ENCODE results near the gene TDRD9.

Gene TDRD9

GRCh38 chr14:103935102-103935501 is 6.8 kb downstream of the TDRD9 start:
- Histone ChIP-seq H3K27me3 (ENCODE audit: control insufficient read depth, insufficient read depth, low read length) (no peaks in the 10 kb centered on the region), H3K9me3 (ENCODE audit: control insufficient read depth, insufficient read depth, low read length) (no peaks in the 10 kb centered on the region), H3K4me1 (ENCODE audit: control insufficient read depth, insufficient read depth, low read length) (no peaks in the 10 kb centered on the region), H3K36me3 (ENCODE audit: control insufficient read depth, insufficient read depth, low read length) (no peaks in the 10 kb centered on the region), H3K4me3 (ENCODE audit: low read depth, low read length) (no peak overlapping the region), H3K9ac (ENCODE audit: low read depth, low read length) (no peak overlapping the region)

- no peaks in the 10 kb centered on the region for H3K36me3 ChIP-seq (ENCODE audit: control insufficient read depth, insufficient read depth, low read length)
- H3K4me1 ChIP-seq (ENCODE audit: control insufficient read depth, insufficient read depth, low read length), result no peaks in the 10 kb centered on the region
- H3K4me3 ChIP-seq (ENCODE audit: low read depth, low read length), result no peak overlapping the region
- no peaks in the 10 kb centered on the region for H3K27me3 ChIP-seq (ENCODE audit: control insufficient read depth, insufficient read depth, low read length)
- no peak overlapping the region for H3K9ac ChIP-seq (ENCODE audit: low read depth, low read length)
- no peaks in the 10 kb centered on the region for H3K9me3 ChIP-seq (ENCODE audit: control insufficient read depth, insufficient read depth, low read length)
These were observed 13.2 kb downstream of the TDRD9 start for GRCh38 chr14:103941462-103941861.

GRCh38 chr14:103941973-103942736 is 13.9 kb downstream of the TDRD9 start, which contains the start of gene RD3L:
TSS of gene RD3L (minus strand) at chr14:103942529. CDS start at chr14:103941695, 834 bp downstream.
- no peak within 1 kb of the TSS for H3K9ac ChIP-seq (ENCODE audit: low read depth, low read length)
- peaks cover 3% of the 10 kb centered on the region for H3K9me3 ChIP-seq (ENCODE audit: control insufficient read depth, insufficient read depth, low read length)
- H3K4me1 ChIP-seq (ENCODE audit: control insufficient read depth, insufficient read depth, low read length), result no peaks in the 10 kb centered on the region
- H3K36me3 ChIP-seq (ENCODE audit: control insufficient read depth, insufficient read depth, low read length), result no peaks in the 10 kb centered on the region
- H3K27me3 ChIP-seq (ENCODE audit: control insufficient read depth, insufficient read depth, low read length), result no peaks in the 10 kb centered on the region
- H3K4me3 ChIP-seq (ENCODE audit: low read depth, low read length), result no peak within 1 kb of the TSS

DNA sequence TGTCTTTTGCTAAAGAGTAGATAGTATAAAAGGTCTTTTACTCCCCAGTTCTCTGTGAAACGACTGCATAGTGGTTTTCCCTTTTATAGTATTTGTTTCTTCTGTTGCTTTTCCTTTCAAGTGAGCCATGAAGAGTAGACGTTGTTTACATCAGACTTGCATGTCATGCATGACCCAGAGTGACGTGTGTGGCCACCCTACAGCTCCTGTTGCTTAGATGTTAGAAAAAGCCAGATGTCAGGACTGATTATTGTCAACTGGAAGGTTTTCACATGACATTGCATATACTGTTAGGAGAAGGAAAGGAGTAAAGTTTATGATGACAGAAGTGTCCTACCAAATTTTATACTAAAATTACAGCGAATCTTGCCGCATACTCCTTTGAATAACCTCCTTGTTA is 15.4 kb downstream of the TDRD9 start:
- Histone ChIP-seq H3K27me3 (ENCODE audit: control insufficient read depth, insufficient read depth, low read length) (no peaks in the 10 kb centered on the region), H3K4me3 (ENCODE audit: low read depth, low read length) (no peak overlapping the region), H3K9me3 (ENCODE audit: control insufficient read depth, insufficient read depth, low read length) (peaks cover 3% of the 10 kb centered on the region)

GRCh38 chr14:103946975-103947374 is 18.7 kb downstream of the TDRD9 start:
- no peaks in the 10 kb centered on the region for H3K36me3 ChIP-seq (ENCODE audit: control insufficient read depth, insufficient read depth, low read length)
- H3K4me1 ChIP-seq (ENCODE audit: control insufficient read depth, insufficient read depth, low read length), result no peaks in the 10 kb centered on the region
- H3K27me3 ChIP-seq (ENCODE audit: control insufficient read depth, insufficient read depth, low read length), result no peaks in the 10 kb centered on the region
- no peak overlapping the region for H3K9ac ChIP-seq (ENCODE audit: low read depth, low read length)
- H3K4me3 ChIP-seq (ENCODE audit: low read depth, low read length), result no peak overlapping the region
- peaks cover 3% of the 10 kb centered on the region for H3K9me3 ChIP-seq (ENCODE audit: control insufficient read depth, insufficient read depth, low read length)

More for the DNA sequence above, 15.4 kb downstream of the TDRD9 start:
- Histone ChIP-seq H3K4me1 (ENCODE audit: control insufficient read depth, insufficient read depth, low read length) (no peaks in the 10 kb centered on the region), H3K36me3 (ENCODE audit: control insufficient read depth, insufficient read depth, low read length) (no peaks in the 10 kb centered on the region), H3K9ac (ENCODE audit: low read depth, low read length) (no peak overlapping the region)

GRCh38 chr14:103948442-103948841 is 20.2 kb downstream of the TDRD9 start:
- Histone ChIP-seq H3K9ac (ENCODE audit: low read depth, low read length) (no peak overlapping the region), H3K36me3 (ENCODE audit: control insufficient read depth, insufficient read depth, low read length) (no peaks in the 10 kb centered on the region)

DNA sequence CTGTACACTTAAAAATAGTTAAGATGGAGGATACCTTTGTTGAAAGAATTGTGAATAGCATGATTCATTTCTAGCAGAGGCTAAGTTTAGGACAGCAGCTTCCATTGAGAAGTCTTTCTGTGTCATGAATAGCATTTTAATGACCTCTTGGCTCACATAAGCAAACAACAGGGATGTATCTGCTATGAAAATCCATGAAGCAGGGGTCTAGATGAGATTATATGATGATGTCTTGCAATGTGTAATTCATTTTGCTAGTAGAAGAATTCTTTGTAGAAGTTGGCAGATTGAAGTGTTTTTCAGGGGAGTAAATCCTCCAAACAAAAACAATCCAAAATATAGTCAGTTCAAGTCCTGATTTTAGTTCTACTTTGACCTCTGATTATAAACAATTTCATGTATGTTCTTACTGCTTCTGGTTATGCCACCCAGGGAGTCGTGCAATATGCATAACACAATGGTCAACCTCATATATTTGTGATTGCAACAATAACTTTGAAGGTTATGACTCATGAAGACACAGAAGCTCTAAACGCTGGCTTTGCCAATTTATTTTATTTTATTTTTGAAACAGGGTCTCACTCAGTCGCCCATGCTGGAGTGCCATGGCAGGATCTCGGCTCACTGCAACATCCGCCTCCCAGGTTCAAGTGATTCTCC is 21.0 kb downstream of the TDRD9 start:
- Histone ChIP-seq H3K9ac (ENCODE audit: low read depth, low read length) (no peak overlapping the region), H3K4me3 (ENCODE audit: low read depth, low read length) (no peak overlapping the region)

More at GRCh38 chr14:103948442-103948841, 20.2 kb downstream of the TDRD9 start:
- Histone ChIP-seq H3K4me3 (ENCODE audit: low read depth, low read length) (no peak overlapping the region), H3K9me3 (ENCODE audit: control insufficient read depth, insufficient read depth, low read length) (peaks cover 3% of the 10 kb centered on the region), H3K27me3 (ENCODE audit: control insufficient read depth, insufficient read depth, low read length) (no peaks in the 10 kb centered on the region), H3K4me1 (ENCODE audit: control insufficient read depth, insufficient read depth, low read length) (no peaks in the 10 kb centered on the region)

GRCh38 chr14:103960457-103961055 is 32.3 kb downstream of the TDRD9 start:
- no peaks in the 10 kb centered on the region for H3K9me3 ChIP-seq (ENCODE audit: control insufficient read depth, insufficient read depth, low read length)
- H3K4me1 ChIP-seq (ENCODE audit: control insufficient read depth, insufficient read depth, low read length), result no peaks in the 10 kb centered on the region
- no peaks in the 10 kb centered on the region for H3K36me3 ChIP-seq (ENCODE audit: control insufficient read depth, insufficient read depth, low read length)
- H3K27me3 ChIP-seq (ENCODE audit: control insufficient read depth, insufficient read depth, low read length), result no peaks in the 10 kb centered on the region
- no peak overlapping the region for H3K4me3 ChIP-seq (ENCODE audit: low read depth, low read length)
- no peak overlapping the region for H3K9ac ChIP-seq (ENCODE audit: low read depth, low read length)

More for the DNA sequence above, 21.0 kb downstream of the TDRD9 start:
- peaks cover 3% of the 10 kb centered on the region for H3K9me3 ChIP-seq (ENCODE audit: control insufficient read depth, insufficient read depth, low read length)
- no peaks in the 10 kb centered on the region for H3K4me1 ChIP-seq (ENCODE audit: control insufficient read depth, insufficient read depth, low read length)
- no peaks in the 10 kb centered on the region for H3K36me3 ChIP-seq (ENCODE audit: control insufficient read depth, insufficient read depth, low read length)
- H3K27me3 ChIP-seq (ENCODE audit: control insufficient read depth, insufficient read depth, low read length), result no peaks in the 10 kb centered on the region

GRCh38 chr14:103961928-103962578 is 33.8 kb downstream of the TDRD9 start:
- H3K4me1 ChIP-seq (ENCODE audit: control insufficient read depth, insufficient read depth, low read length), result no peaks in the 10 kb centered on the region
- H3K27me3 ChIP-seq (ENCODE audit: control insufficient read depth, insufficient read depth, low read length), result no peaks in the 10 kb centered on the region
- no peaks in the 10 kb centered on the region for H3K36me3 ChIP-seq (ENCODE audit: control insufficient read depth, insufficient read depth, low read length)
- H3K9ac ChIP-seq (ENCODE audit: low read depth, low read length), result no peak overlapping the region
- no peaks in the 10 kb centered on the region for H3K9me3 ChIP-seq (ENCODE audit: control insufficient read depth, insufficient read depth, low read length)
- H3K4me3 ChIP-seq (ENCODE audit: low read depth, low read length), result no peak overlapping the region

DNA sequence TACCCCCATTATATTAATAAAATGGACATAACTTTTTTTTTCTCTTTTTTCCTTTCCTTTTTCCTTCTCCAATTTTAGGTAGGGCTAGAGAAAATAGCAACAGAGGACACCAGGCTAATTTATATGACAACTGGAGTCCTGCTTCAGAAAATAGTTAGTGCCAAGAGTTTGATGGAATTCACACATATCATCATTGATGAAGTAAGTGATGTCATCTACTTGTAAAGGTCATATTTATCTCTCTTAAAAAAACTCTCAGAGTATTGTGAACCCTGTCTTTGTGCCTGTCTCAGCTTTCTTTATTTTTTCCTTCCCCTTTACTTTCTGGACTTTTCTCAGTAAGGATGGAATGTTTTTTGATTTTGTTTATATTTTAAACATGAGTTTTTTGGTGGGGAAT is 38.4 kb downstream of the TDRD9 start:
- no peaks in the 10 kb centered on the region for H3K27me3 ChIP-seq (ENCODE audit: control insufficient read depth, insufficient read depth, low read length)
- no peaks in the 10 kb centered on the region for H3K4me1 ChIP-seq (ENCODE audit: control insufficient read depth, insufficient read depth, low read length)
- no peak overlapping the region for H3K9ac ChIP-seq (ENCODE audit: low read depth, low read length)
- H3K4me3 ChIP-seq (ENCODE audit: low read depth, low read length), result no peak overlapping the region
- H3K36me3 ChIP-seq (ENCODE audit: control insufficient read depth, insufficient read depth, low read length), result no peaks in the 10 kb centered on the region
- H3K9me3 ChIP-seq (ENCODE audit: control insufficient read depth, insufficient read depth, low read length), result no peaks in the 10 kb centered on the region

GRCh38 chr14:103969961-103970360 is 41.7 kb downstream of the TDRD9 start:
- Histone ChIP-seq H3K36me3 (ENCODE audit: control insufficient read depth, insufficient read depth, low read length) (no peaks in the 10 kb centered on the region), H3K4me1 (ENCODE audit: control insufficient read depth, insufficient read depth, low read length) (no peaks in the 10 kb centered on the region), H3K9me3 (ENCODE audit: control insufficient read depth, insufficient read depth, low read length) (no peaks in the 10 kb centered on the region), H3K4me3 (ENCODE audit: low read depth, low read length) (no peak overlapping the region), H3K27me3 (ENCODE audit: control insufficient read depth, insufficient read depth, low read length) (no peaks in the 10 kb centered on the region), H3K9ac (ENCODE audit: low read depth, low read length) (no peak overlapping the region)

Measured in iPS-15b (cell line).